Measurements from ENCODE around the gene IRAG1.

DNA sequence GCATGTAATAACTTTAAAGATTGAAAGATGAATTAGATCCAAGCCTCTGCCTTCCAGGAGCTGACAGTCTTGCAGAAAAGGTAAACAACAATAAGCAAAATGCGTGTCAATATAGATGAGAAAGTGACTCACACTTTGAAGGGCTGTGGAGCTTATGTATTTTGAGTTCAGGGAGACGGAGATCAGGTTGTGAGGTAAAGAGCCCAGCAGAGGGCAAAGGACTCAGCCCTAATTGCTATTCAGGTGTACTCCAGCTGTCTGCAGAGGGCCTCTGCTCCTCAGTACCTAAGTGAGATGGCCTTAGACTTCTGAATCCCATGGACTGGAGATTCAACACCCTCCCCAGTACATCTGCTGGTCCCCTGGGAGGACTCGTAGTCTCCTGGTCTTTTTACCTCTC, 34.6 kb upstream of the IRAG1 start:
- TF ChIP-seq CTCF (IDR thresholded peaks at IDR 0.05) (no peak; the same call in 1 of the 2 replicates), POLR2AphosphoS5 (IDR thresholded peaks at IDR 0.05; ENCODE audit: low read depth, low read length) (no peak), REST (IDR thresholded peaks at IDR 0.05; ENCODE audit: insufficient read depth in 1 of 2, low read depth in 2 of 2, low read length in 1 of 2) (no peak), SIN3A (IDR thresholded peaks at IDR 0.05; ENCODE audit: borderline replicate concordance, insufficient read depth, low read depth, low read length) (no peak)
